Cardiac muscle cell (in vitro differentiated cells and primary cell): ENCODE measurements around the gene CADM4. TPM values are rescaled to one million over a fixed set of nuclear protein-coding genes. Genes with fewer than 3 reads are reported as not detected.

Experiments used
- DNase-seq, 2 donors: peaks; one replicate each; pipeline versions ENCODE4 v3.0.0 to v3.0.0-alpha.2; 2010 to 2017; ENCODE audit warnings: low read depth in 1 of 2, low spot score in 1 of 2
- H3K27ac ChIP-seq: fragments of 200-600 bp; sonication (generic); 2 replicates; pipeline ENCODE4 v1.5.1; 2016
- H3K27me3 ChIP-seq: fragments of 200-600 bp; sonication (generic); 2 replicates; pipeline ENCODE4 v1.6.0; 2016; ENCODE audit warnings: control low read depth
- H3K36me3 ChIP-seq: fragments of 200-600 bp; sonication (generic); 2 replicates; pipeline ENCODE4 v1.5.1; 2016; ENCODE audit warnings: control low read depth
- H3K4me1 ChIP-seq: fragments of 200-600 bp; sonication (generic); 2 replicates; pipeline ENCODE4 v1.8.1; 2017; ENCODE audit warnings: low read depth, mild to moderate bottlenecking, mixed run types
- H3K4me3 ChIP-seq: fragments of 200-600 bp; sonication (generic); 2 replicates; pipeline ENCODE4 v1.5.1; 2016; ENCODE audit warnings: mild to moderate bottlenecking
- H3K9me3 ChIP-seq: fragments of 200-600 bp; sonication (generic); 2 replicates; pipeline ENCODE4 v1.5.1; 2017; ENCODE audit warnings: low read depth, mild to moderate bottlenecking, control low read depth
- polyA plus RNA-seq: library from polyadenylated mRNA; unstranded; fragments of >200 nt; fragmentation: Nextera tagmentation; extraction: Ambion mirVana; gene quantifications from 2 replicates; pipeline ENCODE4 v1.2.1, GENCODE V29; 2016
- total RNA-seq: library from RNA; depleted of rRNA; stranded (reverse); fragments of >200 nt; gene quantifications from 2 replicates; pipeline ENCODE4 v1.2.3, GENCODE V29; 2016
- TF ChIP-seq, protein P1 (sequence below): IDR thresholded peaks from 2 replicates; pipeline ENCODE4 v1.5.1; 2012; ENCODE audit warnings: low read depth, mild to moderate bottlenecking, low read length

Gene CADM4
- total and polyA plus RNA-seq, 2 experiments from 2014 or later = 12.3 to 40.5 TPM

- no peaks in the 10 kb centered on the region for H3K27me3 ChIP-seq
- H3K9me3 ChIP-seq = no peaks in the 10 kb centered on the region
- TF ChIP-seq, protein P1, sequence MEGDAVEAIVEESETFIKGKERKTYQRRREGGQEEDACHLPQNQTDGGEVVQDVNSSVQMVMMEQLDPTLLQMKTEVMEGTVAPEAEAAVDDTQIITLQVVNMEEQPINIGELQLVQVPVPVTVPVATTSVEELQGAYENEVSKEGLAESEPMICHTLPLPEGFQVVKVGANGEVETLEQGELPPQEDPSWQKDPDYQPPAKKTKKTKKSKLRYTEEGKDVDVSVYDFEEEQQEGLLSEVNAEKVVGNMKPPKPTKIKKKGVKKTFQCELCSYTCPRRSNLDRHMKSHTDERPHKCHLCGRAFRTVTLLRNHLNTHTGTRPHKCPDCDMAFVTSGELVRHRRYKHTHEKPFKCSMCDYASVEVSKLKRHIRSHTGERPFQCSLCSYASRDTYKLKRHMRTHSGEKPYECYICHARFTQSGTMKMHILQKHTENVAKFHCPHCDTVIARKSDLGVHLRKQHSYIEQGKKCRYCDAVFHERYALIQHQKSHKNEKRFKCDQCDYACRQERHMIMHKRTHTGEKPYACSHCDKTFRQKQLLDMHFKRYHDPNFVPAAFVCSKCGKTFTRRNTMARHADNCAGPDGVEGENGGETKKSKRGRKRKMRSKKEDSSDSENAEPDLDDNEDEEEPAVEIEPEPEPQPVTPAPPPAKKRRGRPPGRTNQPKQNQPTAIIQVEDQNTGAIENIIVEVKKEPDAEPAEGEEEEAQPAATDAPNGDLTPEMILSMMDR = no peak
- H3K4me3 ChIP-seq = peak within 1 kb of the TSS; percentile 63
- peaks cover 4% of the 10 kb centered on the region for H3K36me3 ChIP-seq
- peak; percentile 99 for DNase-seq
- peak within 1 kb of the TSS; percentile 79 for H3K27ac ChIP-seq
- no peaks in the 10 kb centered on the region for H3K4me1 ChIP-seq
Observed at GRCh38 chr19:43575156-43575950, 64.3 kb downstream of the CADM4 start, which contains the start of the genes PINLYP and XRCC1. TSS of gene PINLYP (plus strand) at chr19:43575801. CDS start at chr19:43577192, 1,391 bp downstream. TSS of gene XRCC1 (minus strand) at chr19:43575527. CDS start at chr19:43575458, 69 bp downstream.

DNA sequence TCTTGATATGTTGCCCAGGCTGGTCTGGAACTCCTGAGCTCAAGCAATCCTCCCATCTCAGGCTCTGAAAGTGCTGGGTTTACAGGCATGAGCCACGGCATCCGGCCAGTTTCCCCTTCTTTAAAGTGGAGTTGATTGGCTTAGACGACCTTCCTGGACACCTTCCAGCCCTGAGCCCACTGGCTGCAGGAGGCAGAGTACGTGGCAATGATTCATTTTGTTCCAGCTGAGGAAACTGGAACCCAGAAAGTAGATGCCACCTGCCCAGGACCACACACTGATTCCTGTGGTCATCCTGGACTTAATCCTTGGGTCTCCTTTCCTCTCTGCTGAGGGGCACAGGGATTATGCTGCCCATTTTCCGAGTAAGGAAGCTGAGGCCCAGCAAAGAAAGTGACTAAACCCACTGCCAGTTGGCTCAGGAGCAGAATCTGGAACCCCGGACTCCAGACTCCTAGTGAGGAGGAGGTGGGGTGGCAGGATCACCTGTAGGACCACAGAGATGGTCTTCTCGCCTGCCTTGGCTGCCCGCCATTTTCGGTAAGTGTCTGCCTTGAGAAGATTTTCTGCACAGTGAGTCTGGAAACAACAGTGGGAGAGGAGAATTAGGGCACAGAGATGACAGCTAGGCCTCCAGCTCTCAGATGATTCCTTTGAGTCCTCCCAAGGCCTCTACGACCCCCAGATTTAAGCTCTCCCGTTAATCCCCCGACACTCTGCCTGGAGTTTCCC is 65.1 kb downstream of the CADM4 start:
- peaks cover 4% of the 10 kb centered on the region for H3K36me3 ChIP-seq
- TF ChIP-seq, protein P1 = no peak
- H3K9me3 ChIP-seq = no peaks in the 10 kb centered on the region
- H3K4me1 ChIP-seq = no peaks in the 10 kb centered on the region
- no peaks in the 10 kb centered on the region for H3K27me3 ChIP-seq
- peak in 1 of 2 donors; percentile 41 for DNase-seq
- H3K4me3 ChIP-seq = peak overlapping the region; percentile 63
- H3K27ac ChIP-seq = peak overlapping the region; percentile 77

Other genes with a start within 250 kb of the CADM4 start
- gene TEX101, start 225.0 kb downstream of the CADM4 start, total RNA-seq = not detected in 2 replicates
- not detected in 2 replicates for gene TEX101, start 225.0 kb downstream of the CADM4 start, polyA plus RNA-seq
- 0.67 and 3.2 TPM in 2 replicates for gene LYPD3, start 174.2 kb downstream of the CADM4 start, total RNA-seq
- 0.73 and 3.5 TPM in 2 replicates for gene LYPD3, start 174.2 kb downstream of the CADM4 start, polyA plus RNA-seq
- 19.0 and 45.9 TPM in 2 replicates for gene PHLDB3, start 135.1 kb downstream of the CADM4 start, total RNA-seq
- gene PHLDB3, start 135.1 kb downstream of the CADM4 start, polyA plus RNA-seq = 11.2 and 20.0 TPM in 2 replicates
- 35.0 and 46.5 TPM in 2 replicates for gene ETHE1, start 112.6 kb downstream of the CADM4 start, total RNA-seq
- 31.6 and 41.7 TPM in 2 replicates for gene ETHE1, start 112.6 kb downstream of the CADM4 start, polyA plus RNA-seq
- gene ZNF575, start 106.7 kb downstream of the CADM4 start, total RNA-seq = 1.8 TPM in 1 of 2 replicates, not detected in the other
- gene ZNF575, start 106.7 kb downstream of the CADM4 start, polyA plus RNA-seq = 0.72 and 3.3 TPM in 2 replicates
- 82.5 and 85.3 TPM in 2 replicates for gene XRCC1, start 64.3 kb downstream of the CADM4 start, total RNA-seq
- 52.0 and 52.7 TPM in 2 replicates for gene XRCC1, start 64.3 kb downstream of the CADM4 start, polyA plus RNA-seq
- 9.2 and 12.1 TPM in 2 replicates for gene PINLYP, start 64.0 kb downstream of the CADM4 start, total RNA-seq
- 8.7 and 12.8 TPM in 2 replicates for gene PINLYP, start 64.0 kb downstream of the CADM4 start, polyA plus RNA-seq
- 39.0 and 49.6 TPM in 2 replicates for gene IRGQ, start 43.7 kb downstream of the CADM4 start, total RNA-seq
- 21.1 and 22.4 TPM in 2 replicates for gene IRGQ, start 43.7 kb downstream of the CADM4 start, polyA plus RNA-seq
- 12.5 and 12.6 TPM in 2 replicates for gene ZNF576, start 43.3 kb downstream of the CADM4 start, total RNA-seq
- 13.1 and 14.6 TPM in 2 replicates for gene ZNF576, start 43.3 kb downstream of the CADM4 start, polyA plus RNA-seq
- 0.18 and 0.30 TPM in 2 replicates for gene SRRM5, start 27.8 kb downstream of the CADM4 start, total RNA-seq
- 0.50 TPM in 1 of 2 replicates, not detected in the other for gene SRRM5, start 27.8 kb downstream of the CADM4 start, polyA plus RNA-seq
- gene ZNF428, start 20.2 kb downstream of the CADM4 start, total RNA-seq = 87.2 and 135 TPM in 2 replicates
- 134 and 207 TPM in 2 replicates for gene ZNF428, start 20.2 kb downstream of the CADM4 start, polyA plus RNA-seq
- 2.0 and 7.5 TPM in 2 replicates for gene PLAUR, start 30.3 kb upstream of the CADM4 start, total RNA-seq
- 3.8 TPM in 2 replicates for gene PLAUR, start 30.3 kb upstream of the CADM4 start, polyA plus RNA-seq
- gene IRGC, start 76.2 kb upstream of the CADM4 start, total RNA-seq = not detected in 2 replicates
- not detected in 2 replicates for gene IRGC, start 76.2 kb upstream of the CADM4 start, polyA plus RNA-seq
- gene SMG9, start 115.1 kb upstream of the CADM4 start, total RNA-seq = 41.2 and 54.1 TPM in 2 replicates
- 59.5 and 72.3 TPM in 2 replicates for gene SMG9, start 115.1 kb upstream of the CADM4 start, polyA plus RNA-seq
- 0.60 and 1.5 TPM in 2 replicates for gene KCNN4, start 141.1 kb upstream of the CADM4 start, total RNA-seq
- gene KCNN4, start 141.1 kb upstream of the CADM4 start, polyA plus RNA-seq = not detected in 2 replicates
- 0.11 TPM in 1 of 2 replicates, not detected in the other for gene LYPD5, start 162.6 kb upstream of the CADM4 start, total RNA-seq
- 0.56 TPM in 1 of 2 replicates, not detected in the other for gene LYPD5, start 162.6 kb upstream of the CADM4 start, polyA plus RNA-seq
- 26.8 and 33.7 TPM in 2 replicates for gene ZNF283, start 187.5 kb upstream of the CADM4 start, total RNA-seq
- gene ZNF283, start 187.5 kb upstream of the CADM4 start, polyA plus RNA-seq = 9.8 and 22.4 TPM in 2 replicates
- 2.5 and 4.4 TPM in 2 replicates for gene ZNF404, start 244.1 kb upstream of the CADM4 start, total RNA-seq
- 9.8 and 11.4 TPM in 2 replicates for gene ZNF404, start 244.1 kb upstream of the CADM4 start, polyA plus RNA-seq